Fibroblast of mammary gland (primary cell): ENCODE data around the gene TFR2.
"Not testable (repeated sequence)": the region's sequence is repeated elsewhere in the genome, so short reads cannot be mapped to it uniquely, and the experiment has no call there.

ENCODE experiments used
- DNase-seq: peaks from one replicate; pipeline ENCODE4 v3.0.0-alpha.2; 2010; ENCODE audit warnings: low read depth
- H3K4me3 ChIP-seq: 2 replicates; pipeline ENCODE4 v1.5.1; 2011; ENCODE audit warnings: low read depth, mild to moderate bottlenecking, low read length, moderate library complexity; ENCODE audit not compliant: control insufficient read depth
- CTCF ChIP-seq: conservative IDR thresholded peaks from 2 replicates; pipeline ENCODE4 v1.5.1; 2011; ENCODE audit warnings: low read depth, low read length, inconsistent platforms; ENCODE audit not compliant: control insufficient read depth, insufficient read depth

TFR2 gene

GRCh38 chr7:100673942-100674410 is 32.6 kb upstream of the TFR2 start:
- no peak for TF ChIP-seq CTCF
- peak overlapping the region; percentile 71 for H3K4me3 ChIP-seq
- DNase-seq: peak; percentile 25

GRCh38 chr7:100673302-100673941 is 32.1 kb upstream of the TFR2 start, which contains the start of gene GNB2:
Gene GNB2, plus strand, starts transcription at chr7:100673740. Its CDS starts 2,526 bp downstream, at chr7:100676266.
- TF ChIP-seq CTCF: no peak
- peak; percentile 99 for DNase-seq
- peak within 1 kb of the TSS; percentile 71 for H3K4me3 ChIP-seq

- no peak overlapping the region for H3K4me3 ChIP-seq
- no peak for DNase-seq
- TF ChIP-seq CTCF: no peak
Observed at GRCh38 chr7:100671353-100672327, 30.3 kb upstream of the TFR2 start.

GRCh38 chr7:100670074-100670473 is 28.7 kb upstream of the TFR2 start:
- no peak overlapping the region for H3K4me3 ChIP-seq
- TF ChIP-seq CTCF: no peak
- DNase-seq: no peak

- not testable (repeated sequence) for DNase-seq
Observed at GRCh38 chr7:100669106-100669505, 27.8 kb upstream of the TFR2 start.

GRCh38 chr7:100668069-100668449 is 26.7 kb upstream of the TFR2 start:
- no peak for TF ChIP-seq CTCF
- H3K4me3 ChIP-seq: no peak overlapping the region
- DNase-seq: no peak

More at GRCh38 chr7:100669106-100669505, 27.8 kb upstream of the TFR2 start:
- not testable (repeated sequence) for H3K4me3 ChIP-seq
